Muscle of leg (tissue), 11 donors: ENCODE results near the gene FAM83D. TPM values are rescaled to one million over a fixed set of nuclear protein-coding genes. Genes with fewer than 3 reads are reported as not detected.

Source experiments
- DNase-seq: peaks from one replicate; pipeline ENCODE4 v3.0.0; 2013
- H3K27ac ChIP-seq: one replicate; pipeline ENCODE4 v1.5.1; 2013; ENCODE audit warnings: mild to moderate bottlenecking, low read length, control low read depth
- H3K27me3 ChIP-seq: one replicate; pipeline ENCODE4 v1.6.1; 2013; ENCODE audit warnings: low read length; ENCODE audit not compliant: control insufficient read depth, insufficient read depth
- H3K36me3 ChIP-seq: one replicate; pipeline ENCODE4 v1.6.1; 2013; ENCODE audit warnings: low read length; ENCODE audit not compliant: control insufficient read depth, insufficient read depth
- H3K4me1 ChIP-seq: one replicate; pipeline ENCODE4 v1.6.1; 2013; ENCODE audit warnings: low read length; ENCODE audit not compliant: control insufficient read depth, insufficient read depth
- H3K4me3 ChIP-seq: one replicate; pipeline ENCODE4 v1.5.1; 2013; ENCODE audit warnings: low read length, control low read depth
- H3K9me3 ChIP-seq: replicated peaks from 2 replicates; pipeline ENCODE4 v1.6.1; 2013; ENCODE audit warnings: low read depth, low read length; ENCODE audit not compliant: control insufficient read depth
- WGBS: methylation state at CpG from one replicate; pipeline ENCODE4 v1.1.5; 2013; ENCODE audit warnings: missing lambda C conversion rate; ENCODE audit not compliant: insufficient coverage; 5-methylcytosine and 5-hydroxymethylcytosine counted together
- polyA plus RNA-seq, 8 donors: library from polyadenylated mRNA; unstranded; fragments of 120-200 nt; gene quantifications; one replicate each; pipeline versions ENCODE4 v1.2.1 to v1.2.3, GENCODE V29; 2013; ENCODE audit warnings: inconsistent platforms in 1 of 8, low replicate concordance in 1 of 8; ENCODE audit not compliant: insufficient read length in 8 of 8, insufficient read depth in 1 of 8
- total RNA-seq: library from RNA; stranded (reverse); fragments of 120-200 nt; gene quantifications from one replicate; pipeline ENCODE4 v1.2.4, GENCODE V29; 2013

FAM83D gene
- total and polyA plus RNA-seq, 9 donors = 5.7 to 13.0 (median 9.1) TPM

- H3K27ac ChIP-seq = no peak overlapping the region
- H3K36me3 ChIP-seq = no peaks in the 10 kb centered on the region
- DNase-seq = no peak
- H3K27me3 ChIP-seq = peaks cover 8% of the 10 kb centered on the region
- 66% methylated on average over 8 of the region's 9 CpGs for WGBS
- H3K4me1 ChIP-seq = peaks cover 4% of the 10 kb centered on the region
- no peaks in the 10 kb centered on the region for H3K9me3 ChIP-seq
- H3K4me3 ChIP-seq = no peak overlapping the region
Measured at GRCh38 chr20:38895098-38895949, 30.9 kb upstream of the FAM83D start.

- Histone ChIP-seq H3K27ac (no peak overlapping the region), H3K4me1 (peaks cover 4% of the 10 kb centered on the region), H3K4me3 (no peak overlapping the region), H3K27me3 (peaks cover 8% of the 10 kb centered on the region), H3K36me3 (no peaks in the 10 kb centered on the region), H3K9me3 (no peaks in the 10 kb centered on the region)
- DNase-seq = no peak
Measured at GRCh38 chr20:38896009-38896594, 30.1 kb upstream of the FAM83D start.

- Histone ChIP-seq H3K9me3 (no peaks in the 10 kb centered on the region), H3K4me1 (peaks cover 4% of the 10 kb centered on the region), H3K36me3 (no peaks in the 10 kb centered on the region), H3K27ac (no peak overlapping the region), H3K27me3 (peaks cover 8% of the 10 kb centered on the region), H3K4me3 (no peak overlapping the region)
- no CpG with 5 or more reads among the region's 4 CpGs for WGBS
- no peak for DNase-seq
Measured at GRCh38 chr20:38897267-38897666, 28.9 kb upstream of the FAM83D start.

GRCh38 chr20:38900606-38901005 lies 25.6 kb upstream of the FAM83D start:
- no peak overlapping the region for H3K4me3 ChIP-seq
- no peak for DNase-seq
- H3K27me3 ChIP-seq = no peaks in the 10 kb centered on the region
- 91% methylated on average over 9 of the region's 13 CpGs for WGBS
- H3K9me3 ChIP-seq = peaks cover 5% of the 10 kb centered on the region
- no peak overlapping the region for H3K27ac ChIP-seq
- H3K4me1 ChIP-seq = no peaks in the 10 kb centered on the region
- H3K36me3 ChIP-seq = no peaks in the 10 kb centered on the region

GRCh38 chr20:38902601-38903000 lies 23.6 kb upstream of the FAM83D start:
- no peak overlapping the region for H3K4me3 ChIP-seq
- DNase-seq = no peak
- H3K27me3 ChIP-seq = no peaks in the 10 kb centered on the region
- 90% methylated on average over 6 of the region's 8 CpGs for WGBS
- no peak overlapping the region for H3K27ac ChIP-seq
- no peaks in the 10 kb centered on the region for H3K36me3 ChIP-seq
- peaks cover 7% of the 10 kb centered on the region for H3K9me3 ChIP-seq
- H3K4me1 ChIP-seq = no peaks in the 10 kb centered on the region

- WGBS = 49% methylated on average over 5 of the region's 5 CpGs
- no peak overlapping the region for H3K27ac ChIP-seq
- H3K4me1 ChIP-seq = no peaks in the 10 kb centered on the region
- peaks cover 7% of the 10 kb centered on the region for H3K9me3 ChIP-seq
- DNase-seq = no peak
- no peaks in the 10 kb centered on the region for H3K27me3 ChIP-seq
- no peak overlapping the region for H3K4me3 ChIP-seq
- H3K36me3 ChIP-seq = no peaks in the 10 kb centered on the region
Measured at GRCh38 chr20:38903335-38903734, 22.9 kb upstream of the FAM83D start.

GRCh38 chr20:38905375-38905774 lies 20.8 kb upstream of the FAM83D start:
- H3K4me1 ChIP-seq = no peaks in the 10 kb centered on the region
- no peaks in the 10 kb centered on the region for H3K27me3 ChIP-seq
- H3K36me3 ChIP-seq = no peaks in the 10 kb centered on the region
- peaks cover 7% of the 10 kb centered on the region for H3K9me3 ChIP-seq
- WGBS = 100% methylated on average over 1 of the region's 1 CpG
- H3K27ac ChIP-seq = no peak overlapping the region
- H3K4me3 ChIP-seq = no peak overlapping the region
- no peak for DNase-seq

GRCh38 chr20:38907918-38908677 lies 18.1 kb upstream of the FAM83D start:
- H3K4me3 ChIP-seq = no peak overlapping the region
- DNase-seq = no peak
- WGBS = 91% methylated on average over 9 of the region's 13 CpGs
- no peaks in the 10 kb centered on the region for H3K36me3 ChIP-seq
- H3K27ac ChIP-seq = no peak overlapping the region
- H3K27me3 ChIP-seq = no peaks in the 10 kb centered on the region
- peaks cover 7% of the 10 kb centered on the region for H3K9me3 ChIP-seq
- H3K4me1 ChIP-seq = no peaks in the 10 kb centered on the region

GRCh38 chr20:38915355-38915754 lies 10.9 kb upstream of the FAM83D start:
- peaks cover 14% of the 10 kb centered on the region for H3K27me3 ChIP-seq
- no peaks in the 10 kb centered on the region for H3K4me1 ChIP-seq
- WGBS = 85% methylated on average over 5 of the region's 7 CpGs
- H3K9me3 ChIP-seq = no peaks in the 10 kb centered on the region
- no peak overlapping the region for H3K4me3 ChIP-seq
- H3K27ac ChIP-seq = no peak overlapping the region
- no peaks in the 10 kb centered on the region for H3K36me3 ChIP-seq
- no peak for DNase-seq

GRCh38 chr20:38917657-38918056 lies 8.6 kb upstream of the FAM83D start:
- Histone ChIP-seq H3K36me3 (no peaks in the 10 kb centered on the region), H3K27me3 (peaks cover 16% of the 10 kb centered on the region), H3K9me3 (no peaks in the 10 kb centered on the region), H3K27ac (no peak overlapping the region), H3K4me3 (no peak overlapping the region), H3K4me1 (no peaks in the 10 kb centered on the region)
- no peak for DNase-seq
- WGBS = 78% methylated on average over 3 of the region's 4 CpGs
